ENCODE data around the gene OSER1. TPM values are rescaled to one million over a fixed set of nuclear protein-coding genes. Genes with fewer than 3 reads are reported as not detected.

OSER1 gene
- total and polyA plus RNA-seq, 2 of the 8 experiments (the other 6 are each of a cell fraction or from before 2014, with no cell fraction given), result 24.5 to 31.8 TPM

DNA sequence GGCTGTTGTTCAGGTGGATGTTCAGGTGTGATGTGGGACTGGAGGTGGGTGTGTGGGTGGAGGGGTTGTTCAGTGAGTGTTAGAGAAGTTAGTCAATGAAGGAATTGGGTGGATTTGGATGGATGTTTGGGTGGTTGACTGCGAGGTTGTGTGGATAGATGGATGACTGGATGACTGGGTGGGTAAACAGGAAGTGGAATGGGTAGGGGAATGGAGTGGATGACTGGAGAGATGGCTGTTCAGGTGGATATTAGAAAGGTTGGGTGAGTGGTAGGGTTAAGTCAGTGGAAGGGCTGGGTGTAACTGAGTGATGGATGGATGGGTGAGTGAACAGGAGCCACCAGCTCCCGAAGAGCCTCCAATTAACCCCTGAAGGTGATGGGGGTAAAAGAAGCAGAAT is 51.4 kb downstream of the OSER1 start (continued):
- TF ChIP-seq, protein P1, sequence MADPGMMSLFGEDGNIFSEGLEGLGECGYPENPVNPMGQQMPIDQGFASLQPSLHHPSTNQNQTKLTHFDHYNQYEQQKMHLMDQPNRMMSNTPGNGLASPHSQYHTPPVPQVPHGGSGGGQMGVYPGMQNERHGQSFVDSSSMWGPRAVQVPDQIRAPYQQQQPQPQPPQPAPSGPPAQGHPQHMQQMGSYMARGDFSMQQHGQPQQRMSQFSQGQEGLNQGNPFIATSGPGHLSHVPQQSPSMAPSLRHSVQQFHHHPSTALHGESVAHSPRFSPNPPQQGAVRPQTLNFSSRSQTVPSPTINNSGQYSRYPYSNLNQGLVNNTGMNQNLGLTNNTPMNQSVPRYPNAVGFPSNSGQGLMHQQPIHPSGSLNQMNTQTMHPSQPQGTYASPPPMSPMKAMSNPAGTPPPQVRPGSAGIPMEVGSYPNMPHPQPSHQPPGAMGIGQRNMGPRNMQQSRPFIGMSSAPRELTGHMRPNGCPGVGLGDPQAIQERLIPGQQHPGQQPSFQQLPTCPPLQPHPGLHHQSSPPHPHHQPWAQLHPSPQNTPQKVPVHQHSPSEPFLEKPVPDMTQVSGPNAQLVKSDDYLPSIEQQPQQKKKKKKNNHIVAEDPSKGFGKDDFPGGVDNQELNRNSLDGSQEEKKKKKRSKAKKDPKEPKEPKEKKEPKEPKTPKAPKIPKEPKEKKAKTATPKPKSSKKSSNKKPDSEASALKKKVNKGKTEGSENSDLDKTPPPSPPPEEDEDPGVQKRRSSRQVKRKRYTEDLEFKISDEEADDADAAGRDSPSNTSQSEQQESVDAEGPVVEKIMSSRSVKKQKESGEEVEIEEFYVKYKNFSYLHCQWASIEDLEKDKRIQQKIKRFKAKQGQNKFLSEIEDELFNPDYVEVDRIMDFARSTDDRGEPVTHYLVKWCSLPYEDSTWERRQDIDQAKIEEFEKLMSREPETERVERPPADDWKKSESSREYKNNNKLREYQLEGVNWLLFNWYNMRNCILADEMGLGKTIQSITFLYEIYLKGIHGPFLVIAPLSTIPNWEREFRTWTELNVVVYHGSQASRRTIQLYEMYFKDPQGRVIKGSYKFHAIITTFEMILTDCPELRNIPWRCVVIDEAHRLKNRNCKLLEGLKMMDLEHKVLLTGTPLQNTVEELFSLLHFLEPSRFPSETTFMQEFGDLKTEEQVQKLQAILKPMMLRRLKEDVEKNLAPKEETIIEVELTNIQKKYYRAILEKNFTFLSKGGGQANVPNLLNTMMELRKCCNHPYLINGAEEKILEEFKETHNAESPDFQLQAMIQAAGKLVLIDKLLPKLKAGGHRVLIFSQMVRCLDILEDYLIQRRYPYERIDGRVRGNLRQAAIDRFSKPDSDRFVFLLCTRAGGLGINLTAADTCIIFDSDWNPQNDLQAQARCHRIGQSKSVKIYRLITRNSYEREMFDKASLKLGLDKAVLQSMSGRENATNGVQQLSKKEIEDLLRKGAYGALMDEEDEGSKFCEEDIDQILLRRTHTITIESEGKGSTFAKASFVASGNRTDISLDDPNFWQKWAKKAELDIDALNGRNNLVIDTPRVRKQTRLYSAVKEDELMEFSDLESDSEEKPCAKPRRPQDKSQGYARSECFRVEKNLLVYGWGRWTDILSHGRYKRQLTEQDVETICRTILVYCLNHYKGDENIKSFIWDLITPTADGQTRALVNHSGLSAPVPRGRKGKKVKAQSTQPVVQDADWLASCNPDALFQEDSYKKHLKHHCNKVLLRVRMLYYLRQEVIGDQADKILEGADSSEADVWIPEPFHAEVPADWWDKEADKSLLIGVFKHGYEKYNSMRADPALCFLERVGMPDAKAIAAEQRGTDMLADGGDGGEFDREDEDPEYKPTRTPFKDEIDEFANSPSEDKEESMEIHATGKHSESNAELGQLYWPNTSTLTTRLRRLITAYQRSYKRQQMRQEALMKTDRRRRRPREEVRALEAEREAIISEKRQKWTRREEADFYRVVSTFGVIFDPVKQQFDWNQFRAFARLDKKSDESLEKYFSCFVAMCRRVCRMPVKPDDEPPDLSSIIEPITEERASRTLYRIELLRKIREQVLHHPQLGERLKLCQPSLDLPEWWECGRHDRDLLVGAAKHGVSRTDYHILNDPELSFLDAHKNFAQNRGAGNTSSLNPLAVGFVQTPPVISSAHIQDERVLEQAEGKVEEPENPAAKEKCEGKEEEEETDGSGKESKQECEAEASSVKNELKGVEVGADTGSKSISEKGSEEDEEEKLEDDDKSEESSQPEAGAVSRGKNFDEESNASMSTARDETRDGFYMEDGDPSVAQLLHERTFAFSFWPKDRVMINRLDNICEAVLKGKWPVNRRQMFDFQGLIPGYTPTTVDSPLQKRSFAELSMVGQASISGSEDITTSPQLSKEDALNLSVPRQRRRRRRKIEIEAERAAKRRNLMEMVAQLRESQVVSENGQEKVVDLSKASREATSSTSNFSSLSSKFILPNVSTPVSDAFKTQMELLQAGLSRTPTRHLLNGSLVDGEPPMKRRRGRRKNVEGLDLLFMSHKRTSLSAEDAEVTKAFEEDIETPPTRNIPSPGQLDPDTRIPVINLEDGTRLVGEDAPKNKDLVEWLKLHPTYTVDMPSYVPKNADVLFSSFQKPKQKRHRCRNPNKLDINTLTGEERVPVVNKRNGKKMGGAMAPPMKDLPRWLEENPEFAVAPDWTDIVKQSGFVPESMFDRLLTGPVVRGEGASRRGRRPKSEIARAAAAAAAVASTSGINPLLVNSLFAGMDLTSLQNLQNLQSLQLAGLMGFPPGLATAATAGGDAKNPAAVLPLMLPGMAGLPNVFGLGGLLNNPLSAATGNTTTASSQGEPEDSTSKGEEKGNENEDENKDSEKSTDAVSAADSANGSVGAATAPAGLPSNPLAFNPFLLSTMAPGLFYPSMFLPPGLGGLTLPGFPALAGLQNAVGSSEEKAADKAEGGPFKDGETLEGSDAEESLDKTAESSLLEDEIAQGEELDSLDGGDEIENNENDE (IDR thresholded peaks at IDR 0.05; ENCODE audit: insufficient replicate concordance, low read length), result no peak
- TF ChIP-seq PHF8 (conservative IDR thresholded peaks at IDR 0.05; ENCODE audit: low read depth, low read length), result no peak
- TF ChIP-seq SP1 (IDR thresholded peaks at IDR 0.05; ENCODE audit: low read depth, low read length), result no peak
- no peak for TF ChIP-seq TEAD4 (IDR thresholded peaks at IDR 0.05; ENCODE audit: low read depth, low read length)
- TF ChIP-seq JUN (IDR thresholded peaks at IDR 0.05; ENCODE audit: low read depth, low read length), result no peak
- no peak for TF ChIP-seq SIN3A (conservative IDR thresholded peaks at IDR 0.05 in 1 of 2, IDR thresholded peaks at IDR 0.05 in 1 of 2; ENCODE audit: low read depth in 1 of 2, low read length in 2 of 2)
- no peak for TF ChIP-seq NRF1 (IDR thresholded peaks at IDR 0.05; ENCODE audit: low read depth, low read length)
- TF ChIP-seq, protein P2, sequence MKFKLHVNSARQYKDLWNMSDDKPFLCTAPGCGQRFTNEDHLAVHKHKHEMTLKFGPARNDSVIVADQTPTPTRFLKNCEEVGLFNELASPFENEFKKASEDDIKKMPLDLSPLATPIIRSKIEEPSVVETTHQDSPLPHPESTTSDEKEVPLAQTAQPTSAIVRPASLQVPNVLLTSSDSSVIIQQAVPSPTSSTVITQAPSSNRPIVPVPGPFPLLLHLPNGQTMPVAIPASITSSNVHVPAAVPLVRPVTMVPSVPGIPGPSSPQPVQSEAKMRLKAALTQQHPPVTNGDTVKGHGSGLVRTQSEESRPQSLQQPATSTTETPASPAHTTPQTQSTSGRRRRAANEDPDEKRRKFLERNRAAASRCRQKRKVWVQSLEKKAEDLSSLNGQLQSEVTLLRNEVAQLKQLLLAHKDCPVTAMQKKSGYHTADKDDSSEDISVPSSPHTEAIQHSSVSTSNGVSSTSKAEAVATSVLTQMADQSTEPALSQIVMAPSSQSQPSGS (IDR thresholded peaks at IDR 0.05; ENCODE audit: low read length), result no peak
- no peak for TF ChIP-seq BRCA1 (IDR thresholded peaks at IDR 0.05; ENCODE audit: low read depth, low read length)
- no peak for TF ChIP-seq CTBP2 (IDR thresholded peaks at IDR 0.05; ENCODE audit: borderline replicate concordance, insufficient read depth, insufficient read length, low read length)
